ENCODE data around the gene ZNF217.

DNA sequence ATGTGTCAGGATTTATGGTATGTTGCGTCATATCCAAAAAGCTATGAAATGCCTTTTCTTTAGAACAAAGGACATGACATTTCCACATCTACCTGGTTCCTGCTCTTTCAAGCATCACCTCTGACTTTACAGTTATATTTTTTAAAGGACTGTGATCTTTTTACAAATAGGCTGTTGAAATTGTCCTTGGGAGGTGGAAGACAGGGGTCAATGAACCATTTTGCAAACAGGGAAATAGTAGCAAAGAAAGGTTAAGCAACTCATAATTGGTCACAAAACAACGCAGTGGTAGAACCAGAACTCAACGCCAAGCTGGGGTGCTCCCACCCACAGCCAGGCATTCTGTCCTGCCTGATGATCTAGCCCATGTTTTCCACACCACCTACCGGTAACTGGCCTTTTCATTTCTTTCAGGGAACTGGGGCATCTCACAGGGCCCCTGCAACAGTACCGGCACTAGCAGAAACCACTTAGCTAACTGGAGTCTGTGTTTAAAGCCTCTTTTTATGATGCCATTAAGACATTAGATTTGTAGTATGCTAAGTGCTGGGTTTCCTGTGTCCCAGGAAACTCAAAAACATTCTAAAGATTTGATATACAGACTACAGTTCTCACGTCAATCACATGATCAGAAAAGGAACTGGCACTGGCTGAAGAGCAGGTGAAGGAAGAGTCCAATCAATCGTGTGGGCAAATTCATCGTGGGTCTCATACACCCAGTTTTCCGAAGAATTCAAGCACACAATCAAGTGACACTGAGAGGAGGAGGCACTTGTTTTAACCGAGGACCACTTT, 13.9 kb downstream of the ZNF217 start:
- TF ChIP-seq, protein P1, sequence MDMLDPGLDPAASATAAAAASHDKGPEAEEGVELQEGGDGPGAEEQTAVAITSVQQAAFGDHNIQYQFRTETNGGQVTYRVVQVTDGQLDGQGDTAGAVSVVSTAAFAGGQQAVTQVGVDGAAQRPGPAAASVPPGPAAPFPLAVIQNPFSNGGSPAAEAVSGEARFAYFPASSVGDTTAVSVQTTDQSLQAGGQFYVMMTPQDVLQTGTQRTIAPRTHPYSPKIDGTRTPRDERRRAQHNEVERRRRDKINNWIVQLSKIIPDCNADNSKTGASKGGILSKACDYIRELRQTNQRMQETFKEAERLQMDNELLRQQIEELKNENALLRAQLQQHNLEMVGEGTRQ (IDR thresholded peaks at IDR 0.05) = no peak
- TF ChIP-seq, protein P2, sequence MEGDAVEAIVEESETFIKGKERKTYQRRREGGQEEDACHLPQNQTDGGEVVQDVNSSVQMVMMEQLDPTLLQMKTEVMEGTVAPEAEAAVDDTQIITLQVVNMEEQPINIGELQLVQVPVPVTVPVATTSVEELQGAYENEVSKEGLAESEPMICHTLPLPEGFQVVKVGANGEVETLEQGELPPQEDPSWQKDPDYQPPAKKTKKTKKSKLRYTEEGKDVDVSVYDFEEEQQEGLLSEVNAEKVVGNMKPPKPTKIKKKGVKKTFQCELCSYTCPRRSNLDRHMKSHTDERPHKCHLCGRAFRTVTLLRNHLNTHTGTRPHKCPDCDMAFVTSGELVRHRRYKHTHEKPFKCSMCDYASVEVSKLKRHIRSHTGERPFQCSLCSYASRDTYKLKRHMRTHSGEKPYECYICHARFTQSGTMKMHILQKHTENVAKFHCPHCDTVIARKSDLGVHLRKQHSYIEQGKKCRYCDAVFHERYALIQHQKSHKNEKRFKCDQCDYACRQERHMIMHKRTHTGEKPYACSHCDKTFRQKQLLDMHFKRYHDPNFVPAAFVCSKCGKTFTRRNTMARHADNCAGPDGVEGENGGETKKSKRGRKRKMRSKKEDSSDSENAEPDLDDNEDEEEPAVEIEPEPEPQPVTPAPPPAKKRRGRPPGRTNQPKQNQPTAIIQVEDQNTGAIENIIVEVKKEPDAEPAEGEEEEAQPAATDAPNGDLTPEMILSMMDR (IDR thresholded peaks at IDR 0.05) = no peak
- no peak for TF ChIP-seq NR3C1 (IDR thresholded peaks at IDR 0.05)
- no peak for TF ChIP-seq POLR2A (IDR thresholded peaks at IDR 0.05; ENCODE audit: low read length)
- no peak; a peak in 1 of 5 replicates for TF ChIP-seq RAD21 (conservative IDR thresholded peaks at IDR 0.05 in 1 of 2, IDR thresholded peaks at IDR 0.05 in 1 of 2)
- TF ChIP-seq JUNB (IDR thresholded peaks at IDR 0.05) = peak; percentile 43; the same call in 1 of the 2 replicates
- TF ChIP-seq EP300 (IDR thresholded peaks at IDR 0.05) = peak; percentile 53 to 72; a peak in 3 of 5 replicates
- TF ChIP-seq SREBF2 (IDR thresholded peaks at IDR 0.05) = no peak
- TF ChIP-seq PHF8 (IDR thresholded peaks at IDR 0.05; ENCODE audit: borderline replicate concordance, low read depth) = no peak
- TF ChIP-seq CHD2 (IDR thresholded peaks at IDR 0.05; ENCODE audit: low read length, partially characterized antibody) = no peak
- no peak for TF ChIP-seq FOSL2 (IDR thresholded peaks at IDR 0.05)
- TF ChIP-seq FOSL2 (CRISPR knock-in tag; IDR thresholded peaks at IDR 0.05) = peak; percentile 46
- no peak for TF ChIP-seq MAZ (IDR thresholded peaks at IDR 0.05; ENCODE audit: borderline replicate concordance, low read depth, low read length)

Measured in A549 (cell line).